B cell (primary cell): ENCODE results near the gene ZNF609. TPM values are rescaled to one million over a fixed set of nuclear protein-coding genes. Genes with fewer than 3 reads are reported as not detected.

Source experiments
- ATAC-seq: fragments of 200-7000 bp; cut with Tn5 transposase; one replicate; pipeline ENCODE4 v1.10.0; 2021; ENCODE audit warnings: low read depth, mild to moderate bottlenecking, moderate number of reproducible peaks, moderate library complexity
- CTCF ChIA-PET: fragments of 350-600 bp; sonication (Branson Sonifier 250); formaldehyde crosslinking; loops from one replicate; lab custom pipeline; 2021; ENCODE audit warnings: antibody characterized with exemption, inconsistent platforms; lab: Charles Lee
- POLR2A ChIA-PET: fragments of 350-600 bp; sonication (Branson Sonifier 250); formaldehyde crosslinking; loops from one replicate; lab custom pipeline; 2021; ENCODE audit warnings: antibody characterized with exemption; lab: Charles Lee
- DNase-seq: peaks from one replicate; pipeline ENCODE4 v3.0.0; 2013
- H2AFZ ChIP-seq: 2 replicates; pipeline ENCODE4 v1.6.1; 2012; ENCODE audit warnings: mild to moderate bottlenecking, low read depth, low read length; ENCODE audit not compliant: insufficient read depth, poor library complexity, severe bottlenecking
- H3K27ac ChIP-seq, 2 donors: 1 replicate in 1 of 2; 2 replicates in 1 of 2; pipeline ENCODE4 v1.5.1; 2012 to 2013; ENCODE audit warnings: low read length in 2 of 2, mild to moderate bottlenecking in 2 of 2, moderate library complexity in 1 of 2
- H3K27me3 ChIP-seq, 4 experiments: fragments of 200-600 bp in 1 of 4; sonication (generic) in 1 of 4; replicated peaks in 1 of 4; 1 replicate in 2 of 4; 2 replicates in 2 of 4; pipeline versions ENCODE4 v1.6.1 to v1.7.0; 2013 to 2016; ENCODE audit warnings: low read length in 3 of 4, mild to moderate bottlenecking in 2 of 4, mixed read lengths in 1 of 4, moderate library complexity in 1 of 4; ENCODE audit not compliant: insufficient read depth in 4 of 4, control insufficient read depth in 3 of 4; ENCODE audit errors: control extremely low read depth in 1 of 4
- H3K36me3 ChIP-seq, 2 experiments: replicated peaks in 1 of 2; 1 replicate in 1 of 2; 2 replicates in 1 of 2; pipeline versions ENCODE4 v1.6.1 to v1.7.1; 2013; ENCODE audit warnings: low read length in 1 of 2; ENCODE audit not compliant: insufficient read depth in 2 of 2, control insufficient read depth in 1 of 2; ENCODE audit errors: control extremely low read depth in 1 of 2, extremely low read depth in 1 of 2
- H3K4me1 ChIP-seq, 2 donors: fragments of 200-600 bp in 1 of 2; sonication (generic) in 1 of 2; 1 replicate in 1 of 2; 2 replicates in 1 of 2; pipeline versions ENCODE4 v1.5.1 to v1.6.1; 2013 to 2017; ENCODE audit warnings: low read length in 2 of 2; ENCODE audit not compliant: control insufficient read depth in 2 of 2, insufficient read depth in 2 of 2
- H3K4me2 ChIP-seq: replicated peaks from 2 replicates; pipeline ENCODE3; 2012; ENCODE audit warnings: mild to moderate bottlenecking, low read depth, low read length; ENCODE audit not compliant: poor library complexity, severe bottlenecking
- H3K4me3 ChIP-seq, 5 experiments: fragments of 200-600 bp in 1 of 5; sonication (generic) in 1 of 5; 1 replicate in 3 of 5; 2 replicates in 2 of 5; pipeline versions ENCODE4 v1.5.1 to v1.7.0; 2011 to 2016; ENCODE audit warnings: low read length in 4 of 5, mild to moderate bottlenecking in 4 of 5, low read depth in 2 of 5, control low read depth in 1 of 5, moderate library complexity in 1 of 5; ENCODE audit not compliant: insufficient read depth in 1 of 5; ENCODE audit errors: control extremely low read depth in 1 of 5, extremely low read depth in 1 of 5
- H3K79me2 ChIP-seq: fragments of 200-600 bp; sonication (generic); one replicate; pipeline ENCODE4 v1.6.0; 2016; ENCODE audit warnings: low read length; ENCODE audit not compliant: control insufficient read depth, insufficient read depth
- H3K9ac ChIP-seq: fragments of 200-600 bp; sonication (generic); 2 replicates; pipeline ENCODE4 v1.6.1; 2017; ENCODE audit warnings: mild to moderate bottlenecking, low read length, moderate library complexity
- H3K9me3 ChIP-seq, 3 donors: one replicate each; pipeline versions ENCODE4 v1.6.1 to v1.7.1; 2013; ENCODE audit warnings: low read length in 2 of 3; ENCODE audit not compliant: control insufficient read depth in 2 of 3, insufficient read depth in 1 of 3; ENCODE audit errors: control extremely low read depth in 1 of 3
- H4K20me1 ChIP-seq: 2 replicates; pipeline ENCODE4 v1.6.0; 2012; ENCODE audit warnings: mild to moderate bottlenecking, low read length; ENCODE audit not compliant: insufficient read depth, control insufficient read depth, poor library complexity, severe bottlenecking
- H3K27ac Mint-ChIP-seq: one replicate; pipeline ENCODE4 v1.8.0; 2021; ENCODE audit warnings: mixed read lengths
- H3K27me3 Mint-ChIP-seq: one replicate; pipeline ENCODE4 v1.8.0; 2021; ENCODE audit warnings: mixed read lengths
- H3K4me1 Mint-ChIP-seq: one replicate; pipeline ENCODE4 v1.8.0; 2021; ENCODE audit warnings: mixed read lengths
- H3K4me3 Mint-ChIP-seq: one replicate; pipeline ENCODE4 v1.8.0; 2021; ENCODE audit warnings: mixed read lengths
- H3K9me3 Mint-ChIP-seq: one replicate; pipeline ENCODE4 v1.8.0; 2022; ENCODE audit warnings: mixed read lengths; ENCODE audit not compliant: insufficient read depth
- CTCF ChIP-seq: fragments of 200-600 bp; IDR thresholded peaks from one replicate; pipeline ENCODE4 v1.8.0; 2022; ENCODE audit warnings: antibody characterized with exemption, mild to moderate bottlenecking
- EZH2 ChIP-seq: IDR thresholded peaks from 2 replicates; pipeline ENCODE4 v1.6.1; 2012; ENCODE audit warnings: borderline replicate concordance, low read depth, mild to moderate bottlenecking, moderate library complexity, low read length; ENCODE audit not compliant: insufficient read depth, poor library complexity, severe bottlenecking
- WGBS: methylation state at CpG from one replicate; pipeline ENCODE4 v1.1.5; 2013; ENCODE audit warnings: missing lambda C conversion rate; ENCODE audit not compliant: insufficient coverage; 5-methylcytosine and 5-hydroxymethylcytosine counted together
- intact Hi-C: fragments of 100-400 bp; cut with micrococcal nuclease; formaldehyde crosslinking; loops from one replicate; pipeline ENCODE4 v1.10.0; 2022
- polyA plus RNA-seq: library from polyadenylated mRNA; depleted of rRNA; stranded (reverse); fragments of >200 nt; gene quantifications from 2 replicates; pipeline ENCODE4 v1.2.3, GENCODE V29; 2012
- total RNA-seq, 2 donors: library from RNA; stranded (reverse); fragments of 120-200 nt in 1 of 2; gene quantifications; 1 replicate in 1 of 2; 2 replicates in 1 of 2; pipeline versions ENCODE4 v1.2.3 to v1.2.4, GENCODE V29; 2013 to 2022

ZNF609 gene
- total and polyA plus RNA-seq, 2 donors (not counting 1 experiment from before 2014, with no cell fraction given) = 5.8 to 32.9 TPM

GRCh38 chr15:64586259-64586870 is 126.0 kb downstream of the ZNF609 start:
- Mint-ChIP-seq H3K4me1 (peaks cover 19% of the 10 kb centered on the region), H3K27ac (no peak overlapping the region), H3K27me3 (no peaks in the 10 kb centered on the region), H3K9me3 (no peaks in the 10 kb centered on the region), H3K4me3 (no peak overlapping the region)
- no peak for ATAC-seq
- Histone ChIP-seq H3K9me3 (peaks cover 0 to under 1% (median 0%) of the 10 kb centered on the region in 3 donors), H3K9ac (no peak overlapping the region), H3K4me1 (no peaks in the 10 kb centered on the region), H3K4me3 (no peak overlapping the region), H3K27me3 (no peaks in the 10 kb centered on the region), H3K36me3 (no peaks in the 10 kb centered on the region), H2AFZ (no peak overlapping the region), H3K27ac (no peak overlapping the region), H4K20me1 (no peaks in the 10 kb centered on the region), H3K4me2 (no peak overlapping the region), H3K79me2 (peaks cover 69% of the 10 kb centered on the region)
- intact Hi-C loops = no loop called here
- CTCF ChIA-PET = no interaction called here
- POLR2A ChIA-PET = no interaction called here
- 100% methylated on average over 3 of the region's 12 CpGs for WGBS
- DNase-seq = no peak
- TF ChIP-seq CTCF = no peak
- TF ChIP-seq EZH2 = no peak

GRCh38 chr15:64586984-64587383 is 126.6 kb downstream of the ZNF609 start:
- Mint-ChIP-seq H3K27me3 (no peaks in the 10 kb centered on the region), H3K4me3 (no peak overlapping the region), H3K27ac (no peak overlapping the region), H3K9me3 (no peaks in the 10 kb centered on the region), H3K4me1 (peaks cover 19% of the 10 kb centered on the region)
- POLR2A ChIA-PET = no interaction called here
- WGBS = no CpG with 5 or more reads among the region's 4 CpGs
- no peaks in the 10 kb centered on the region for H3K4me1 ChIP-seq
- no peak overlapping the region for H3K27ac ChIP-seq
- no peaks in the 10 kb centered on the region for H3K36me3 ChIP-seq
- H3K4me2 ChIP-seq = no peak overlapping the region
- no peak overlapping the region for H3K9ac ChIP-seq
- TF ChIP-seq CTCF = no peak
- TF ChIP-seq EZH2 = no peak
- no peaks in the 10 kb centered on the region for H3K27me3 ChIP-seq
- no peak overlapping the region for H3K4me3 ChIP-seq
- CTCF ChIA-PET = no interaction called here
- ATAC-seq = no peak
- peaks cover 62% of the 10 kb centered on the region for H3K79me2 ChIP-seq
- DNase-seq = no peak
- H3K9me3 ChIP-seq = no peaks in the 10 kb centered on the region
- no peak overlapping the region for H2AFZ ChIP-seq
- intact Hi-C loops = no loop called here
- no peaks in the 10 kb centered on the region for H4K20me1 ChIP-seq
